Effector CD8-positive, alpha-beta T cell (primary cell): ENCODE measurements around the gene GEN1.
"Not testable (repeated sequence)": the region's sequence is repeated elsewhere in the genome, so short reads cannot be mapped to it uniquely, and the experiment has no call there.

Experiments used
- DNase-seq: peaks from one replicate; lab custom pipeline; 2025; lab: John Stamatoyannopoulos, UW

GEN1 gene

DNA sequence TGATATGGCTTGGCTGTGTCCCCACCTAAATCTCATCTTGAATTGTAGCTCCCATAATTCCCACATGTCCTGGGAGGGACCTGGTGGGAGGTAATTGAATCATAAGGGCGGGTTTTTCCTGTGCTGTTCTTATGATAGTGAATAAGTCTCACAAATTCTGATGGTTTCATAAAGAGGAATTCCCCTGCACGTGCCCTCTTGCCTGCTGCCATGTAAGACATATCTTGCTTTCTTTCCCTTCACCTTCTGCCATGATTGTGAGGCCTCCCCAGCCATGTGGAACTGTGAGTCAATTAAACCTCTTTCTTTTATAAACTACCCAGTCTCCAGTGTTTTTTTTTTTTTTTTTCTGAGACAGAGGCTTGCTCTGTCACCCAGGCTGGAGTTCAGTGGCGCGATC is 69.7 kb downstream of the GEN1 start:
- DNase-seq: not testable (repeated sequence)

GRCh38 chr2:17827316-17827715 is 73.4 kb downstream of the GEN1 start:
- no peak for DNase-seq

DNA sequence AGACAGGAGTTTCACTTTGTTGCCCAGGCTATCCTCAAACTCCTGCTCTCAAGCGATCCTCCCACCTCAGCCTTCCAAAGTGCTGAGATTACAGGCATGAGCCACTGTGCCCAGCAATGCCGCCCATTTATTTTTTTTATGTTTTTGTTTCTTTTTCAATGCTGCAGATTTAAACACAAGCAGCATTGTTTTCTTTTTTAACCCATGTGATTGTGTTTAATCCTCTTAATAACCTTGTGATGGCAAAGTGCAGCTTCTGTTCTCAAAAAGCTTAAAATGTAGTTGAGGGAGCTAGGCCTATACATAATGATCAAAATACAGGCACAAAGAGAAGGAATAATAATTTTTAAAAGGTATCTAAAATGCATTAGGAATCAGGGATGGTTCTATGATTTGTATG is 73.8 kb downstream of the GEN1 start:
- DNase-seq: no peak

DNA sequence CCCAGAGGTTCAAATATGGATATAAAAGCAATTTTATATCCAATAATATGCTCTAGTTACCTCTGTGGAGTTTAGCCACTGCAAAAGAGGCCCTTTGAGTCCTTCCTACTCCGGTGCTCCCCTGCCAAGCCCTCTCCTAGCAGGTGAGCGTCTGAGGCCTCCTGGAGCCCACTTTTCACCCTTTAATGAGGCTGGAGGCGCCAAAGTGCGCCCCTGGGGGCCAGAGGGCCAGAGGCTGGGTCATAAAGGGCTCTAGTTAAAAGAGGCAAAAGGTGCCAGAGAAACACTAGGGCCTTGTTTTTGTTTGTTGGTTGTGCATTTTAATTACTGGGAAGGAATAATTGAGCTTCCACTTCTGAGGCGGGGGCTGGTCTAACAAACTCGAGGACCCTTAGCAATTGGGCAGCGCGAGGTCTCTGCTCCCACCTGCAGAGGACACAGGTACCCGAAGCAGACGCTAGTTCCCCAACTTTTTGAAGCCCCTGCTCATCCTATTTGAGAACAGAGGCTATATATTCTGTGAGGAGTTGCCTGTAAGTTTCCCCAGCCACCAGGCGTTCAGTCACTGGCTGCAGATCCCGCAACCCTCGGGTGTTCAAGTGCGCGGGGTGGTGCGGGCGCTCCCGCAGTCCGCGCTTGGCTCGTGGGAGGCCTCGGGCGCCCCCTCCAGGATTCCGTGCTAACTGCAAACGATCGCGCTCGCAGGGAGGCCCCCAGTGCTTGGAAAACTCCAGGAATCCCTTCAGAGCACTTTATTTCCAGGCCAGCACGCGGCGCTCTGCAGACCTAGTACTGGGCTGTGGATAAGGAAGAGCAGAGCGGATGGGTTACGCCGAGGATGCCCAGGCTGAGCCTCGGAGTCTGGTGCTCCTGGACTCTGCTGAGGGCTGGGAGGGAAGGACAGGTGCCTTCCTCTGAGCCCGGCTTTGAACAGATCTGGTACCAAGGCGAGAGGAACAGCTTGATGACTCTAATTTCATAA is 76.4 kb downstream of the GEN1 start:
- no peak for DNase-seq

DNA sequence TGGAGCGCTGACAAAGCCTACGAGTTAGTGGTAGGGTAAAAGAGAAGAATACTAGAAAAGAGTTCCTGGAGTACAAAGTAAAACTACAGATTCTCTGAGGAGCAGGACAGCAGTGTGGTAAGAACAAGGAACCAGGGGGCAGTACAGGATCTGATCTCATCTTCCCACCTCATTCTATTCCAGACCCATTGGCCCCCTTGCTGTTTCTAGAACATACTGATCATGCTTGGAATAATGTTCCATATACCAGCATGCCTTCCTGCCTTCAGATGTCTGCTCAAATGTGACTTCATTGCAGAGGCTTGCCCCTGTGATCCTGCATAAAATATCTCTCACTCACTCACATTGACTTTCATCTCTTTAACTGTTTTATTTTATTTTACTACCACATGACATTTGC is 81.6 kb downstream of the GEN1 start:
- DNase-seq: no peak
